ENCODE data around the gene ZNF429. TPM values are rescaled to one million over a fixed set of nuclear protein-coding genes. Genes with fewer than 3 reads are reported as not detected.

ZNF429 gene
- total RNA-seq, 1 experiment from 2014 or later, result 8.3 TPM

- Histone ChIP-seq H3K27me3 (ENCODE audit: control insufficient read depth, insufficient read depth, low read length) (no peaks in the 10 kb centered on the region), H3K9me3 (ENCODE audit: control insufficient read depth, insufficient read depth, low read depth, low read length) (no peaks in the 10 kb centered on the region), H3K27ac (ENCODE audit: low read length) (no peak overlapping the region), H3K36me3 (ENCODE audit: control insufficient read depth, insufficient read depth, low read length) (no peaks in the 10 kb centered on the region), H3K4me3 (ENCODE audit: low read depth in 2 of 2, low read length in 2 of 2) (no peak overlapping the region), H3K4me1 (ENCODE audit: control insufficient read depth, insufficient read depth, low read length) (no peaks in the 10 kb centered on the region)
- BruUV-seq (replicated peaks), result no TSS peak
- in situ Hi-C loops (cut with HindIII; ENCODE audit: low pct_unique_long_range_greater_than_20kb, low sequenced_read_pairs), result no loop called here
- POLR2A ChIA-PET, result interaction anchor here (0.7 kb wide), 1 partner anchor 19 kb away, joined by 6 read pairs; no protein-coding TSS in a partner anchor
- CTCF ChIA-PET, result no interaction called here
- no peak for DNase-seq (ENCODE audit: low read depth, low spot score)
- TF ChIP-seq TCF7L2 (IDR thresholded peaks at IDR 0.05; ENCODE audit: low read depth, low read length) (no peak), CTCF (IDR thresholded peaks at IDR 0.05) (no peak), POLR2AphosphoS5 (IDR thresholded peaks at IDR 0.05; ENCODE audit: low read depth, low read length) (no peak), SIN3A (IDR thresholded peaks at IDR 0.05; ENCODE audit: borderline replicate concordance, insufficient read depth, low read depth, low read length) (no peak), REST (IDR thresholded peaks at IDR 0.05; ENCODE audit: insufficient read depth in 1 of 2, low read depth in 2 of 2, low read length in 1 of 2) (no peak)
- intact Hi-C loops (cut with micrococcal nuclease; ENCODE audit: unreplicated experiment), result no loop called here
- ATAC-seq, result no peak
These were observed 20.8 kb upstream of the ZNF429 start for GRCh38 chr19:21484631-21485030.

- Histone ChIP-seq H3K9me3 (ENCODE audit: control insufficient read depth, insufficient read depth, low read depth, low read length) (no peaks in the 10 kb centered on the region), H3K27me3 (ENCODE audit: control insufficient read depth, insufficient read depth, low read length) (no peaks in the 10 kb centered on the region), H3K36me3 (ENCODE audit: control insufficient read depth, insufficient read depth, low read length) (no peaks in the 10 kb centered on the region), H3K27ac (ENCODE audit: low read length) (no peak overlapping the region), H3K4me3 (ENCODE audit: low read depth in 2 of 2, low read length in 2 of 2) (no peak overlapping the region), H3K4me1 (ENCODE audit: control insufficient read depth, insufficient read depth, low read length) (no peaks in the 10 kb centered on the region)
- ATAC-seq (no peak), DNase-seq (ENCODE audit: low read depth, low spot score) (no peak)
- in situ Hi-C loops (cut with HindIII; ENCODE audit: low pct_unique_long_range_greater_than_20kb, low sequenced_read_pairs), result no loop called here
- ChIA-PET POLR2A (no interaction called here), CTCF (no interaction called here)
- BruUV-seq (replicated peaks), result no TSS peak
- TF ChIP-seq POLR2AphosphoS5 (IDR thresholded peaks at IDR 0.05; ENCODE audit: low read depth, low read length) (no peak), REST (IDR thresholded peaks at IDR 0.05; ENCODE audit: insufficient read depth in 1 of 2, low read depth in 2 of 2, low read length in 1 of 2) (no peak), SIN3A (IDR thresholded peaks at IDR 0.05; ENCODE audit: borderline replicate concordance, insufficient read depth, low read depth, low read length) (no peak), TCF7L2 (IDR thresholded peaks at IDR 0.05; ENCODE audit: low read depth, low read length) (no peak), CTCF (IDR thresholded peaks at IDR 0.05) (no peak)
- intact Hi-C loops (cut with micrococcal nuclease; ENCODE audit: unreplicated experiment), result no loop called here
These were observed 19.5 kb upstream of the ZNF429 start for GRCh38 chr19:21485926-21486325.

Data from Panc1 (cell line).